ENCODE data around the gene MT1H. TPM values are rescaled to one million over a fixed set of nuclear protein-coding genes. Genes with fewer than 3 reads are reported as not detected.

Gene MT1H
- total and polyA plus RNA-seq, 2 of the 13 experiments (the other 11 are each of a cell fraction or from before 2014, with no cell fraction given) = 0.60 TPM; not detected in 1

DNA sequence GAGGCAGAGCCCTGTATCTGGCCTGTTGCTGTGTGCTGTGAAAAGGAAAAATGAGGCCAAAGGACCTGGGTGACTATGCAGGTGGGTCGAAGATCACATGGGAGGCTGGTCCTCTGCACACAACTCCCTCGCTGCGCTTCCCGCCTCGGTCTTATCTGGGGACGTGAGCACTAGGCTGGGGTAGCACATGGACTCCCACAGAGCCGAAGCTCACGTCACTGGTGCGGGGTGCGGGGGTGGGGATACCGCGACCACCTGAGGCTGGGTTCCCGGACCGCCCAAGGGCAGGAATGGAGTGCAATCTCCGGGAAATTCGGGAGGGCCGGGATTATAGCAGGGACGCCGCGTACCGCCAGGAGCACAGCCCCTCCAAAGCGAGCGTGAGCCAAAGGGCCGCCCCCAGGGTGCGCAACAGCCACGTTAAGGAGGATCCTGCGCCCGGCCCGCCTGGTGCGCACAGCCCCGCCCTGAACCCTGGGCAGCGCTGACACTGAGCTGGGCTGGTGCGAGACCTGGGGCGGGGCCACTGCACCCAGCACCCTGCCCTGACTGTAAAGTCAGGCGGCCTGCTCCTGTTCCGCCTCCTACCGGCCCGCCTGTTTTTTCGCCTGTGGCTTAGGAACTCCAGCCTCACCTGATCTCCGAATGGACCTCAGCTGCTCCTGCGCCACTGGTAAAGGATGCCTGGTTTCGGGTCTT is 26.4 kb upstream of the MT1H start (continued):
- TF ChIP-seq, protein P1, sequence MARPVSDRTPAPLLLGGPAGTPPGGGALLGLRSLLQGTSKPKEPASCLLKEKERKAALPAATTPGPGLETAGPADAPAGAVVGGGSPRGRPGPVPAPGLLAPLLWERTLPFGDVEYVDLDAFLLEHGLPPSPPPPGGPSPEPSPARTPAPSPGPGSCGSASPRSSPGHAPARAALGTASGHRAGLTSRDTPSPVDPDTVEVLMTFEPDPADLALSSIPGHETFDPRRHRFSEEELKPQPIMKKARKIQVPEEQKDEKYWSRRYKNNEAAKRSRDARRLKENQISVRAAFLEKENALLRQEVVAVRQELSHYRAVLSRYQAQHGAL (CRISPR knock-in tag; IDR thresholded peaks at IDR 0.05; ENCODE audit: not compliant biosample characterization) = no peak
- TF ChIP-seq ATF7-NPFF (CRISPR knock-in tag; IDR thresholded peaks at IDR 0.05; ENCODE audit: low read depth) (peak; percentile 56), ZBTB20 (CRISPR knock-in tag; IDR thresholded peaks at IDR 0.05; ENCODE audit: borderline replicate concordance, low read depth) (no peak), ZMAT3 (CRISPR knock-in tag; conservative IDR thresholded peaks at IDR 0.05) (peak; percentile 90; the same call in 1 of the 2 replicates), ZNF326 (CRISPR knock-in tag; IDR thresholded peaks at IDR 0.05; ENCODE audit: borderline replicate concordance) (no peak), ZNF496 (CRISPR knock-in tag; IDR thresholded peaks at IDR 0.05; ENCODE audit: insufficient replicate concordance) (no peak), NFE2L1 (CRISPR knock-in tag; IDR thresholded peaks at IDR 0.05; ENCODE audit: borderline replicate concordance) (no peak), MIER2 (CRISPR knock-in tag; IDR thresholded peaks at IDR 0.05) (no peak), ZNF772 (CRISPR knock-in tag; IDR thresholded peaks at IDR 0.05) (no peak)
- TF ChIP-seq, protein P2, sequence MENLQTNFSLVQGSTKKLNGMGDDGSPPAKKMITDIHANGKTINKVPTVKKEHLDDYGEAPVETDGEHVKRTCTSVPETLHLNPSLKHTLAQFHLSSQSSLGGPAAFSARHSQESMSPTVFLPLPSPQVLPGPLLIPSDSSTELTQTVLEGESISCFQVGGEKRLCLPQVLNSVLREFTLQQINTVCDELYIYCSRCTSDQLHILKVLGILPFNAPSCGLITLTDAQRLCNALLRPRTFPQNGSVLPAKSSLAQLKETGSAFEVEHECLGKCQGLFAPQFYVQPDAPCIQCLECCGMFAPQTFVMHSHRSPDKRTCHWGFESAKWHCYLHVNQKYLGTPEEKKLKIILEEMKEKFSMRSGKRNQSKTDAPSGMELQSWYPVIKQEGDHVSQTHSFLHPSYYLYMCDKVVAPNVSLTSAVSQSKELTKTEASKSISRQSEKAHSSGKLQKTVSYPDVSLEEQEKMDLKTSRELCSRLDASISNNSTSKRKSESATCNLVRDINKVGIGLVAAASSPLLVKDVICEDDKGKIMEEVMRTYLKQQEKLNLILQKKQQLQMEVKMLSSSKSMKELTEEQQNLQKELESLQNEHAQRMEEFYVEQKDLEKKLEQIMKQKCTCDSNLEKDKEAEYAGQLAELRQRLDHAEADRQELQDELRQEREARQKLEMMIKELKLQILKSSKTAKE (CRISPR knock-in tag; IDR thresholded peaks at IDR 0.05; ENCODE audit: borderline replicate concordance) = no peak
- TF ChIP-seq, protein P3, sequence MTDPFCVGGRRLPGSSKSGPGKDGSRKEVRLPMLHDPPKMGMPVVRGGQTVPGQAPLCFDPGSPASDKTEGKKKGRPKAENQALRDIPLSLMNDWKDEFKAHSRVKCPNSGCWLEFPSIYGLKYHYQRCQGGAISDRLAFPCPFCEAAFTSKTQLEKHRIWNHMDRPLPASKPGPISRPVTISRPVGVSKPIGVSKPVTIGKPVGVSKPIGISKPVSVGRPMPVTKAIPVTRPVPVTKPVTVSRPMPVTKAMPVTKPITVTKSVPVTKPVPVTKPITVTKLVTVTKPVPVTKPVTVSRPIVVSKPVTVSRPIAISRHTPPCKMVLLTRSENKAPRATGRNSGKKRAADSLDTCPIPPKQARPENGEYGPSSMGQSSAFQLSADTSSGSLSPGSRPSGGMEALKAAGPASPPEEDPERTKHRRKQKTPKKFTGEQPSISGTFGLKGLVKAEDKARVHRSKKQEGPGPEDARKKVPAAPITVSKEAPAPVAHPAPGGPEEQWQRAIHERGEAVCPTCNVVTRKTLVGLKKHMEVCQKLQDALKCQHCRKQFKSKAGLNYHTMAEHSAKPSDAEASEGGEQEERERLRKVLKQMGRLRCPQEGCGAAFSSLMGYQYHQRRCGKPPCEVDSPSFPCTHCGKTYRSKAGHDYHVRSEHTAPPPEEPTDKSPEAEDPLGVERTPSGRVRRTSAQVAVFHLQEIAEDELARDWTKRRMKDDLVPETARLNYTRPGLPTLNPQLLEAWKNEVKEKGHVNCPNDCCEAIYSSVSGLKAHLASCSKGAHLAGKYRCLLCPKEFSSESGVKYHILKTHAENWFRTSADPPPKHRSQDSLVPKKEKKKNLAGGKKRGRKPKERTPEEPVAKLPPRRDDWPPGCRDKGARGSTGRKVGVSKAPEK (CRISPR knock-in tag; IDR thresholded peaks at IDR 0.05; ENCODE audit: borderline replicate concordance) = no peak
- TF ChIP-seq, protein P4, sequence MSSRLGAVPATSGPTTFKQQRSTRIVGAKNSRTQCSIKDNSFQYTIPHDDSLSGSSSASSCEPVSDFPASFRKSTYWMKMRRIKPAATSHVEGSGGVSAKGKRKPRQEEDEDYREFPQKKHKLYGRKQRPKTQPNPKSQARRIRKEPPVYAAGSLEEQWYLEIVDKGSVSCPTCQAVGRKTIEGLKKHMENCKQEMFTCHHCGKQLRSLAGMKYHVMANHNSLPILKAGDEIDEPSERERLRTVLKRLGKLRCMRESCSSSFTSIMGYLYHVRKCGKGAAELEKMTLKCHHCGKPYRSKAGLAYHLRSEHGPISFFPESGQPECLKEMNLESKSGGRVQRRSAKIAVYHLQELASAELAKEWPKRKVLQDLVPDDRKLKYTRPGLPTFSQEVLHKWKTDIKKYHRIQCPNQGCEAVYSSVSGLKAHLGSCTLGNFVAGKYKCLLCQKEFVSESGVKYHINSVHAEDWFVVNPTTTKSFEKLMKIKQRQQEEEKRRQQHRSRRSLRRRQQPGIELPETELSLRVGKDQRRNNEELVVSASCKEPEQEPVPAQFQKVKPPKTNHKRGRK (CRISPR knock-in tag; IDR thresholded peaks at IDR 0.05) = 0 out of 2 replicates have a peak, but pooled peaks have one; percentile 17
- TF ChIP-seq, protein P5, sequence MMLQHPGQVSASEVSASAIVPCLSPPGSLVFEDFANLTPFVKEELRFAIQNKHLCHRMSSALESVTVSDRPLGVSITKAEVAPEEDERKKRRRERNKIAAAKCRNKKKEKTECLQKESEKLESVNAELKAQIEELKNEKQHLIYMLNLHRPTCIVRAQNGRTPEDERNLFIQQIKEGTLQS (CRISPR knock-in tag; IDR thresholded peaks at IDR 0.05) = no peak
- TF ChIP-seq, protein P6, sequence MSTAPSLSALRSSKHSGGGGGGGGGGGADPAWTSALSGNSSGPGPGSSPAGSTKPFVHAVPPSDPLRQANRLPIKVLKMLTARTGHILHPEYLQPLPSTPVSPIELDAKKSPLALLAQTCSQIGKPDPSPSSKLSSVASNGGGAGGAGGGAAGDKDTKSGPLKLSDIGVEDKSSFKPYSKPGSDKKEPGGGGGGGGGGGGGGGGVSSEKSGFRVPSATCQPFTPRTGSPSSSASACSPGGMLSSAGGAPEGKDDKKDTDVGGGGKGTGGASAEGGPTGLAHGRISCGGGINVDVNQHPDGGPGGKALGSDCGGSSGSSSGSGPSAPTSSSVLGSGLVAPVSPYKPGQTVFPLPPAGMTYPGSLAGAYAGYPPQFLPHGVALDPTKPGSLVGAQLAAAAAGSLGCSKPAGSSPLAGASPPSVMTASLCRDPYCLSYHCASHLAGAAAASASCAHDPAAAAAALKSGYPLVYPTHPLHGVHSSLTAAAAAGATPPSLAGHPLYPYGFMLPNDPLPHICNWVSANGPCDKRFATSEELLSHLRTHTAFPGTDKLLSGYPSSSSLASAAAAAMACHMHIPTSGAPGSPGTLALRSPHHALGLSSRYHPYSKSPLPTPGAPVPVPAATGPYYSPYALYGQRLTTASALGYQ (CRISPR knock-in tag; IDR thresholded peaks at IDR 0.05) = no peak

All from HepG2 (cell line).